Breast epithelium (tissue), 4 donors: ENCODE results near the gene ZNF710. TPM values are rescaled to one million over a fixed set of nuclear protein-coding genes. Genes with fewer than 3 reads are reported as not detected.

Experiments used
- DNase-seq, 2 donors: peaks; one replicate each; pipeline ENCODE4 v3.0.0-alpha.2; 2019; ENCODE audit warnings: low spot score in 2 of 2
- H3K27ac ChIP-seq, 2 donors: fragments of 200-600 bp; sonication (generic) in 1 of 2; one replicate each; pipeline ENCODE4 v1.5.1; 2016 to 2019; ENCODE audit warnings: mild to moderate bottlenecking in 1 of 2
- H3K27me3 ChIP-seq, 2 donors: fragments of 200-600 bp; sonication (generic) in 1 of 2; one replicate each; pipeline versions ENCODE4 v1.5.1 to v1.6.0; 2017 to 2019; ENCODE audit warnings: control low read depth in 1 of 2, mild to moderate bottlenecking in 1 of 2
- H3K36me3 ChIP-seq: fragments of 200-600 bp; one replicate; pipeline ENCODE4 v1.5.1; 2019
- H3K4me1 ChIP-seq, 2 donors: fragments of 200-600 bp; sonication (generic); one replicate each; pipeline ENCODE4 v1.5.1; 2016 to 2019; ENCODE audit warnings: control low read depth in 1 of 2
- H3K4me3 ChIP-seq, 3 donors: fragments of 200-600 bp; sonication (generic); 1 replicate in 2 of 3; 2 replicates in 1 of 3; pipeline ENCODE4 v1.5.1; 2016 to 2019; ENCODE audit warnings: mild to moderate bottlenecking in 3 of 3, moderate library complexity in 2 of 3
- H3K9me3 ChIP-seq, 2 donors: fragments of 200-600 bp; sonication (generic) in 1 of 2; one replicate each; pipeline ENCODE4 v1.5.1; 2016 to 2019; ENCODE audit warnings: control low read depth in 1 of 2
- POLR2A ChIP-seq: fragments of 450-650 bp; IDR thresholded peaks from one replicate; pipeline ENCODE4 v1.6.1; 2016; ENCODE audit warnings: antibody characterized with exemption, mild to moderate bottlenecking, moderate library complexity
- POLR2AphosphoS5 ChIP-seq, 3 donors: sonication (generic); formaldehyde crosslinking; IDR thresholded peaks; one replicate each; pipeline ENCODE4 v1.6.1; 2017; ENCODE audit warnings: antibody characterized with exemption in 3 of 3
- intact Hi-C: fragments of 100-400 bp; cut with DNase I; formaldehyde crosslinking; loops from one replicate; pipeline ENCODE4 v1.15.1; 2023; ENCODE audit warnings: low total_unique reads
- total RNA-seq, 3 donors: library from RNA; depleted of rRNA; stranded (reverse); fragments of >200 nt; gene quantifications; one replicate each; pipeline ENCODE4 v1.1.0, GENCODE V29; 2016
- TF ChIP-seq, protein P1 (sequence below), 3 donors: fragments of 450-650 bp; IDR thresholded peaks; one replicate each; pipeline ENCODE4 v1.5.1; 2016 to 2017; ENCODE audit warnings: antibody characterized with exemption in 3 of 3, mild to moderate bottlenecking in 3 of 3, moderate library complexity in 3 of 3

ZNF710 gene
- total RNA-seq, 3 donors from 2014 or later, result 4.0 to 14.4 (median 10.4) TPM

DNA sequence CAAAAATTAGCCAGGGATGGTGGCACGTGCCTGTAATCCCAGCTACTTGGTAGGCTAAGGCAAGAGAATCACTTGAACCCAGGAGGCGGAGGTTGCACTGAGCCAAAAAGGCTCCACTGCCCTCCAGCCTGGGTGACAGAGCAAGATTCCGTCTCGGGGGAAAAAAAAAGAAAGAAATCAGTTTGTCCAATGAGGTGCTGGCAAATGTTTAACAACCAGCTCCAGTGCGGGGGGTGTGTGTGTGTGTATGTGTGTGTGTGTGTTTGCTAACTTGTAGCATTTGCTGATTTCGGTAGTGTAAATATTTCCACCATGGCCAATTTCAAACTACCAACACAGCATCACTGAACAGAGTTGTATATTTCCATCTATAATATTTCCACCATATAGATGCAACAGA, 124.9 kb downstream of the ZNF710 start:
- H3K4me1 ChIP-seq, result no peaks in the 10 kb centered on the region
- H3K9me3 ChIP-seq, result no peaks in the 10 kb centered on the region
- DNase-seq, result no peak
- no peak overlapping the region for H3K4me3 ChIP-seq
- intact Hi-C loops, result no loop called here
- no peaks in the 10 kb centered on the region for H3K36me3 ChIP-seq
- no peak for TF ChIP-seq POLR2A
- TF ChIP-seq, protein P1, sequence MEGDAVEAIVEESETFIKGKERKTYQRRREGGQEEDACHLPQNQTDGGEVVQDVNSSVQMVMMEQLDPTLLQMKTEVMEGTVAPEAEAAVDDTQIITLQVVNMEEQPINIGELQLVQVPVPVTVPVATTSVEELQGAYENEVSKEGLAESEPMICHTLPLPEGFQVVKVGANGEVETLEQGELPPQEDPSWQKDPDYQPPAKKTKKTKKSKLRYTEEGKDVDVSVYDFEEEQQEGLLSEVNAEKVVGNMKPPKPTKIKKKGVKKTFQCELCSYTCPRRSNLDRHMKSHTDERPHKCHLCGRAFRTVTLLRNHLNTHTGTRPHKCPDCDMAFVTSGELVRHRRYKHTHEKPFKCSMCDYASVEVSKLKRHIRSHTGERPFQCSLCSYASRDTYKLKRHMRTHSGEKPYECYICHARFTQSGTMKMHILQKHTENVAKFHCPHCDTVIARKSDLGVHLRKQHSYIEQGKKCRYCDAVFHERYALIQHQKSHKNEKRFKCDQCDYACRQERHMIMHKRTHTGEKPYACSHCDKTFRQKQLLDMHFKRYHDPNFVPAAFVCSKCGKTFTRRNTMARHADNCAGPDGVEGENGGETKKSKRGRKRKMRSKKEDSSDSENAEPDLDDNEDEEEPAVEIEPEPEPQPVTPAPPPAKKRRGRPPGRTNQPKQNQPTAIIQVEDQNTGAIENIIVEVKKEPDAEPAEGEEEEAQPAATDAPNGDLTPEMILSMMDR (IDR thresholded peaks at IDR 0.05), result no peak
- no peak for TF ChIP-seq POLR2AphosphoS5 (IDR thresholded peaks at IDR 0.05)
- H3K27me3 ChIP-seq, result no peaks in the 10 kb centered on the region
- no peak overlapping the region for H3K27ac ChIP-seq

DNA sequence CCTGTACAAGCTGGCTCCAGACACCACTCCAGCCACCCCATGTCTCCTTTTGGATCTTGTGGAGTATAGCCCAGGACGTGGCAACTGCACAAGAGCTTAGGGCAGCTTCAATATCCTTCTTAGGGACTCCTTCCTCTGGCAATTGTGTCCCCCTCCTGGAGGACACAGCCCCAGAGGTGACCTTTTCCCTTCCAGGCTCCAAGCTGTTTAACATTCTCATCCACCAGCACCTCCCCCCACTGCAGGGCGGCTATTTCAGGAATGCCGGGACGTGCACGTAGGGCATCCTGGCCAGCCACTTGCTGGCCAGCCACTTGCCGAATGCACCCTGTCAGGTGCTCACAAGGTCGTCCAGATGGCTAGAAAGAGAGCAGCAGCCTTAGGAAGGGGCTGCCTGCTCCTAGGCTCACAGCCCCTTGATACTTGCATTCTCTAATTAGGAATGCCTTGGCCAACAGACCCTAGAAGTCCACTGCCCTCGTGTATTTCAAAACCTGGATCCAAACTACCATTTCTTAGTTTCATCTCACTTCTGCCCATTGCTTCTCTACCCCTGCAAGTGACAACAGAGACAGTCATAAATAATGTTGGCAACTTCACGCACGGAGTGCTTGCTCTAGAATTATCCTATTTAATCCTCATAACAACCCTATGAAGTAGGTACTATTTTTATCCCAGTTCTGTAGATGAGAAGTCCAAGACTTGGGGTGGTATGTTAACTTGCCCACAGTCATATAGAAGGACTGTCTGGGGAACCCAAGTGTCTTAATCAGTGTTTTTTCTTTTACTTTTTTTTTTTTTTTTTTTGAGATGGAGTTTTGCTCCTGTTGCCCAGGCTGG, 125.7 kb downstream of the ZNF710 start:
- no peak overlapping the region for H3K27ac ChIP-seq
- H3K4me3 ChIP-seq, result no peak overlapping the region
- no peak for TF ChIP-seq POLR2A
- TF ChIP-seq POLR2AphosphoS5 (IDR thresholded peaks at IDR 0.05), result no peak
- TF ChIP-seq, protein P1 (IDR thresholded peaks at IDR 0.05), result no peak
- intact Hi-C loops, result no loop called here
- no peaks in the 10 kb centered on the region for H3K27me3 ChIP-seq
- no peaks in the 10 kb centered on the region for H3K4me1 ChIP-seq
- H3K36me3 ChIP-seq, result no peaks in the 10 kb centered on the region
- no peak for DNase-seq
- H3K9me3 ChIP-seq, result no peaks in the 10 kb centered on the region

DNA sequence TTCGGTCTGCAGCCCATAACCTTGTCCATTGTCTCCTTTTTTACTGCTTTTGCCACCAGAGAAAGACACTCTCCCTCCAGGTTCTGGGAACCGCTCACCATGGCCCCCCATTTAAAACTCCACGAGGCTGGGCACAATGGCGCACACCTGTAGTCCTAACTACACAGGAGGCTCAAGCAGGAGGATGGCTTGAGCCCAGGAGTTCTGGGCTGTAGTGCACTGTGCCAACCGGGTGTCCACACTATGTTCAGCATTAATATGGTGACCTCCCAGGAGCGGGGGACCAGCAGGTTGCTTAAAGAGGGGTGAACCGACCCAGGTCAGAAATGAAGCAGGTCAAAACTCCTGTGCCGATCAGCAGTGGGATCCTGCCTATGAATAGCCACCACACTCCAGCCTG, 129.2 kb downstream of the ZNF710 start:
- H3K4me1 ChIP-seq, result no peaks in the 10 kb centered on the region
- no peaks in the 10 kb centered on the region for H3K27me3 ChIP-seq
- H3K36me3 ChIP-seq, result no peaks in the 10 kb centered on the region
- TF ChIP-seq POLR2AphosphoS5 (IDR thresholded peaks at IDR 0.05) (no peak), POLR2A (no peak)
- TF ChIP-seq, protein P1 (IDR thresholded peaks at IDR 0.05), result no peak
- no peak for DNase-seq
- intact Hi-C loops, result no loop called here
- H3K9me3 ChIP-seq, result no peaks in the 10 kb centered on the region
- no peak overlapping the region for H3K4me3 ChIP-seq
- H3K27ac ChIP-seq, result no peak overlapping the region

Other genes starting within 250 kb of the ZNF710 start
- gene MESP2, start 225.0 kb upstream of the ZNF710 start, total RNA-seq, result 1 to 10 TPM in 1 of 3 donors, under 1 TPM in 1, not detected in 1; 0.64 to 2.3 TPM
- 100 to 1,000 TPM in 2 of 3 donors, 10 to 100 TPM in 1; 26.5 to 129 (median 106) TPM for gene ANPEP, start 186.5 kb upstream of the ZNF710 start, total RNA-seq
- gene AP3S2, start 107.3 kb upstream of the ZNF710 start, total RNA-seq, result 10 to 100 TPM; 37.4 to 57.4 (median 52.8) TPM
- gene ARPIN, start 88.4 kb upstream of the ZNF710 start, total RNA-seq, result 10 to 100 TPM; 14.6 to 22.3 (median 17.0) TPM
- 10 to 100 TPM; 29.9 to 73.5 (median 58.7) TPM for gene IDH2, start 101.1 kb downstream of the ZNF710 start, total RNA-seq
- gene SEMA4B, start 200.0 kb downstream of the ZNF710 start, total RNA-seq, result 10 to 100 TPM in 2 of 3 donors, 1 to 10 TPM in 1; 6.6 to 72.8 (median 56.9) TPM
- gene CIB1, start 232.6 kb downstream of the ZNF710 start, total RNA-seq, result 10 to 100 TPM; 30.2 to 61.3 (median 49.5) TPM
- 1 to 10 TPM; 3.4 to 9.4 (median 7.5) TPM for gene GDPGP1, start 232.9 kb downstream of the ZNF710 start, total RNA-seq
- gene TTLL13, start 248.2 kb downstream of the ZNF710 start, total RNA-seq, result under 1 TPM in 1 of 3 donors, not detected in 2; 0.15 TPM